HUES6 (cell line): ENCODE data around the gene NOX5.

Experiments
- H3K27ac ChIP-seq: 2 replicates; pipeline ENCODE4 v1.7.0; 2013; ENCODE audit warnings: low read depth, mild to moderate bottlenecking, low read length, inconsistent platforms
- H3K27me3 ChIP-seq: 2 replicates; pipeline ENCODE4 v1.6.1; 2013; ENCODE audit warnings: low read length; ENCODE audit not compliant: control insufficient read depth, insufficient read depth
- H3K36me3 ChIP-seq: 2 replicates; pipeline ENCODE4 v1.6.1; 2013; ENCODE audit warnings: low read length; ENCODE audit not compliant: control insufficient read depth, insufficient read depth
- H3K4me1 ChIP-seq: 2 replicates; pipeline ENCODE4 v1.6.1; 2013; ENCODE audit warnings: low read length; ENCODE audit not compliant: control insufficient read depth, insufficient read depth
- H3K4me3 ChIP-seq: 2 replicates; pipeline ENCODE4 v1.5.1; 2013; ENCODE audit warnings: low read depth, low read length
- H3K9ac ChIP-seq: one replicate; pipeline ENCODE4 v1.6.1; 2013; ENCODE audit warnings: mild to moderate bottlenecking, low read length
- H3K9me3 ChIP-seq: 2 replicates; pipeline ENCODE4 v1.6.1; 2013; ENCODE audit warnings: low read depth, low read length; ENCODE audit not compliant: control insufficient read depth, insufficient read depth

The NOX5 gene

DNA sequence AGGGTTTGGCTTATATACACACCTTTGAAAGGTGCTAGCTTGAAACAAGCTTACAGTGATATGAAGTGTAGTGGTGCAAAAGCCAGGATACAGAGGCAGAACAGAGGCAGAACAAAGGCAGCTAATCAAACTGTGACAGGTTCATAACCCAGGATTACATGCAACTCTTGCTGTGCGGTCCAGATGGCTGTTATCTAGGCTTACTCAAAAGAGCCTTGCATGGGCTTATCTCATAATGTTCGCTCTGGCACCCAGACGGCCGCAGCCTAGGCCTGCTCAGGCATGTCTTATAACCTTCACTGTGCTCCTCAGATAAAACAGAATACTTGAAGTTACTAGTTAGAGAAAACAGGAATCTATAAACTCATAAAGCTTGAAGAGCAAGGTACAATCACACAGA, 22.8 kb upstream of the NOX5 start:
- no peak overlapping the region for H3K9ac ChIP-seq
- H3K4me3 ChIP-seq, result no peak overlapping the region

GRCh38 chr15:68992696-68993095, 21.8 kb upstream of the NOX5 start:
- Histone ChIP-seq H3K4me1 (peaks cover 23% of the 10 kb centered on the region), H3K9me3 (peaks cover 5% of the 10 kb centered on the region; the same call in 1 of the 2 replicates), H3K4me3 (no peak overlapping the region), H3K27me3 (no peaks in the 10 kb centered on the region), H3K27ac (no peak overlapping the region), H3K36me3 (no peaks in the 10 kb centered on the region), H3K9ac (no peak overlapping the region)

More for the DNA sequence above, 22.8 kb upstream of the NOX5 start:
- Histone ChIP-seq H3K27me3 (no peaks in the 10 kb centered on the region), H3K9me3 (peaks cover 5% of the 10 kb centered on the region; the same call in 1 of the 2 replicates), H3K36me3 (no peaks in the 10 kb centered on the region), H3K4me1 (peaks cover 23% of the 10 kb centered on the region), H3K27ac (no peak overlapping the region)

- H3K4me1 ChIP-seq, result peaks cover 26% of the 10 kb centered on the region
- no peak overlapping the region for H3K27ac ChIP-seq
- H3K4me3 ChIP-seq, result no peak overlapping the region
- no peaks in the 10 kb centered on the region for H3K36me3 ChIP-seq
- H3K9ac ChIP-seq, result no peak overlapping the region
- H3K9me3 ChIP-seq, result peaks cover 5% of the 10 kb centered on the region; the same call in 1 of the 2 replicates
- H3K27me3 ChIP-seq, result no peaks in the 10 kb centered on the region
Observed at GRCh38 chr15:68993276-68993675, 21.2 kb upstream of the NOX5 start.

- Histone ChIP-seq H3K4me1 (peaks cover 33% of the 10 kb centered on the region), H3K4me3 (no peak overlapping the region), H3K27ac (no peak overlapping the region), H3K36me3 (no peaks in the 10 kb centered on the region), H3K9ac (no peak overlapping the region), H3K27me3 (no peaks in the 10 kb centered on the region), H3K9me3 (peaks cover 5% of the 10 kb centered on the region; the same call in 1 of the 2 replicates)
Observed at GRCh38 chr15:68994149-68994548, 20.3 kb upstream of the NOX5 start.

DNA sequence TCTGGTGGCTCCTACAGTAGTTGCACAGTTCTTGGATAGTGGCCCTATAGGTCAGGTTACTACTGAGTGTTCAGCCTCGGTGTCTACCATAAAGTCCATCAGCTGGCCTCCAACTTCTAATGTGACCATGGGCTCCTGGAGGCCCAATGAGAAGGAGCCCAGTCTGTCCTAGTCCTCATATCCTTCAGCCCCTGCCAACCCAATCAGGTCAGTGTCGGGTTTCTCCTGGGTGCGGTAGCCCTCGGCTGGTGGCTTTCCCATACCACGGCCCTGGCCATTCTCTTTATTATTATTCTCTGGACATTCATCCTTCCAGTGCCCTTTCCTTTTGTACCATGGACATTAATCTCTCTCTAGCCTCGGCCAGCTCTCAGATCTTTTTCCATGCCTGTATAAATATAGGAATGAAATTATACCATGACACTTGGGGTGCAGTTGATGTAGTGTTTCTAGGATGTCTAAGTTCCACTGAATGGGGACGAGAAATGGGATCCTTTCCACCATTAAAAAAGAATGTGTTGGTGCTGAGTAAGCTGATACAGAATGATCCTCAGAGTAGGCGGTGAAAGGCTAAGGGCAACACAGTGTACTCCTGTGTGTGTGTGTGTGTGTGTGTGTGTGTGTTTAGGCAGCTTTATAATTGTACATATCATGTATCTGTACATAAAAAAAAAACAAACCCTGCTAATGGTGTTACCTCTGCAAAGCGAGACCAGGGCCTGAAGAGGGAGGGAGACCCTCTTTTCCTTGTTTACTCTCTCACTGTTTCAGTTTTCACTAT, 19.3 kb upstream of the NOX5 start:
- Histone ChIP-seq H3K27me3 (no peaks in the 10 kb centered on the region), H3K27ac (no peak overlapping the region), H3K9me3 (no peaks in the 10 kb centered on the region), H3K9ac (no peak overlapping the region), H3K4me1 (peaks cover 32% of the 10 kb centered on the region), H3K36me3 (no peaks in the 10 kb centered on the region), H3K4me3 (no peak overlapping the region)

DNA sequence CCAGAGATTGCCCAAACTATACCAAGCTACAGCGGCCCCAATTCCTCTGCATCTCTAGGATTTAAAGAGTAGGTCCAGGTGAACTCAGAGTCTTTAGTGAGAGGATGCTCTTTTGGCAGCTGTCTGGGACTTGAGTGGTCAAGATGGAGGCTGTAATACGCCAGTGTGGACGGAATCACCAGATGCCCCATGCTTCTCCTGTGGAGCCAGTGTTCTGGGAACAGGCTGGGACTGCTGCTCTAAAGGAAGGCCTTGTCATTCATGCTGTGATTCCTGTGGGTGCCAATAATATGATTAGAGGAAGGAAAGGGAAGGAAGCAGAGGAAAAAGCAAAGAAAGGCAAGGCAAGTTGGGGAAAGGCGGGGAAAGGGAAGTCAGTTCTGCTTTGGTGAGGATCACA, 17.4 kb upstream of the NOX5 start:
- Histone ChIP-seq H3K27me3 (no peaks in the 10 kb centered on the region), H3K9me3 (no peaks in the 10 kb centered on the region), H3K4me1 (peaks cover 26% of the 10 kb centered on the region), H3K27ac (no peak overlapping the region), H3K36me3 (no peaks in the 10 kb centered on the region), H3K9ac (no peak overlapping the region), H3K4me3 (no peak overlapping the region)

DNA sequence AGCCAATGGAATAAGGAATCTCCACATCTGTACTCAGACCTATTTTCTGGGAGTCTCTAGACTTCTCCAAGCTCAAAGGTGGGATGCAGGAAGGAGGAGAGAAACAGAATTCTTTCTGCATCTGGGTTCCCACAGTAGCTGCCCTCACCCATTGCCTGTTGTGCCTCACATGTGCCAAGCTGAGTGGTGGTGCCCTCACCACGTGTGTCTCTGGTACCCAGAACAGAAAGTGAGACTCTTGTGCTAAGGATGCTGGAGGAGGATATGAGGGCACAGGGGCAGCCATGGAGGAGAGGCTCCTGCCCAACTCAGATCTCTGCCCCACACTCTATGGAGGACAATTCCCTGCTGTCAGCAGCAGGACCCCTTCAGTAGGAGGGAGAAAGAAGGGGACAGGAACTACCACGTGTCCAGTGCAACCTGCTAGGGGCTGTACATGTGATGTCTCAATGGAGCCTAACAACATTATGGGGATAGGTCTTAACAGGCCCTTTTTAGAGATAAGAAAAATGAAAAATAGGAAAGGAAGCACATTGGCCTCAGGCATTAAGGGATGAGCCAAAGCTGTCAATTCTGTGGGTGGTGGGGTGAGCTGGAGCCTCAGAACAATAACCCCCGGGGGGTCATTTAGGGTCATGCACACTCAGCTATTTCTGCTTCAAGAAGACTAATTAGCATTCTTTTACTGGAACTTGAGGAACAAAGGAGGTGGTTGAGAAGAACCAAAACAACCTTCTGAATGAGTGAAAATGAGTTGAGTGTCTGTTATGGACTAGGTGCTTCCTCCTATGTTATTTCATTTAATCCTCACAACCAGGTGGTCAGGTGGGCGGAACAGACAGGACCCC, 16.3 kb upstream of the NOX5 start:
- H3K27me3 ChIP-seq, result no peaks in the 10 kb centered on the region
- H3K9ac ChIP-seq, result no peak overlapping the region

DNA sequence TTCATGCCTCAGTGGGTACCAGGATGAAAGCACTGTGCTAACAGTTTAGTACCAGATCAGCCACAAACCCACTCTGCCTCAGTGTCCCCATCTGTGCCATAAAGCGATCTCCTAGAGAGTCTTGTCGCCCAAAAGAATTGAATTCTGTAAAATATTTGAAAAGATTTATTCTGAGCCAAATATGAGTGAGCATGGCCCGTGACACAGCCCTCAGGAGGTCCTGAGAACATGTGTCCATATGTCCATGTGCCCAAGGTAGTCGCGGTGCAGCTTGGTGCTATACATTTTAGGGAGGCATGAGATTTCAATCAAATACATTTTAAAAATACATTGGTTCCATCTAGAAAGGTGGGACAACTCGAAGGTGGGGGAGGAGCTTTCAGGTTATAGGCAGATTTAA, 15.4 kb upstream of the NOX5 start:
- Histone ChIP-seq H3K4me3 (no peak overlapping the region), H3K4me1 (peaks cover 26% of the 10 kb centered on the region), H3K9ac (no peak overlapping the region), H3K9me3 (no peaks in the 10 kb centered on the region), H3K27me3 (no peaks in the 10 kb centered on the region), H3K36me3 (no peaks in the 10 kb centered on the region), H3K27ac (no peak overlapping the region)

More for the DNA sequence above, 16.3 kb upstream of the NOX5 start:
- Histone ChIP-seq H3K27ac (no peak overlapping the region), H3K36me3 (no peaks in the 10 kb centered on the region), H3K4me1 (peaks cover 26% of the 10 kb centered on the region), H3K9me3 (no peaks in the 10 kb centered on the region), H3K4me3 (no peak overlapping the region)

- Histone ChIP-seq H3K4me3 (no peak overlapping the region), H3K27me3 (no peaks in the 10 kb centered on the region), H3K4me1 (peaks cover 26% of the 10 kb centered on the region), H3K36me3 (no peaks in the 10 kb centered on the region), H3K27ac (no peak overlapping the region), H3K9me3 (peaks cover 3% of the 10 kb centered on the region; the same call in 1 of the 2 replicates), H3K9ac (no peak overlapping the region)
Observed at GRCh38 chr15:69000091-69000490, 14.4 kb upstream of the NOX5 start.

GRCh38 chr15:69000725-69001503, 13.6 kb upstream of the NOX5 start:
- Histone ChIP-seq H3K27ac (no peak overlapping the region), H3K27me3 (no peaks in the 10 kb centered on the region), H3K36me3 (no peaks in the 10 kb centered on the region), H3K4me1 (peaks cover 26% of the 10 kb centered on the region), H3K9ac (no peak overlapping the region), H3K9me3 (peaks cover 3% of the 10 kb centered on the region; the same call in 1 of the 2 replicates), H3K4me3 (no peak overlapping the region)
